NCI-H1694 (cell line): ENCODE results near the gene QRFPR.
"Not testable (repeated sequence)": the region's sequence is repeated elsewhere in the genome, so short reads cannot be mapped to it uniquely, and the experiment has no call there.

ENCODE experiments used
- DNase-seq: peaks from one replicate; lab custom pipeline; 2025; lab: John Stamatoyannopoulos, UW

Gene QRFPR

GRCh38 chr4:121339307-121339706, 41.5 kb downstream of the QRFPR start:
- DNase-seq, result no peak

GRCh38 chr4:121338518-121338917, 42.3 kb downstream of the QRFPR start:
- DNase-seq, result no peak

DNA sequence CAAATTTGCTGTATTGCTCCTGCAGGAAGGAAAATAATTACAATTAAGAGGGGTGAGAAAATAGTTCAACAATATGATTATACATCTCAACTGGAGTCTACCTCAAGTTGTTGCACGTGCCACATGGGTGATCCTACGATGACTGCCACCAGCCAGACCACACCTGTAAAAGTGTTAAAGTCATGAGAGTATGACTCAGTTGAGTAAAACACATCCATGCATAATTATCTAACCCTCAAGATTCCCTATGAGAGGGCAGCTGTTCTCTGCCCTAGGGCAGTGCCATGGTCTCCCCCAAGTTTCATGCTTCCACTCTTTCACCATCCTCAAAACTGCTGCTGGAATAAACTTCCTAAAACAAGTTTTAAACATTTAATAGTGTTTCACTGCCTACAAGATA, 44.1 kb downstream of the QRFPR start:
- no peak for DNase-seq

DNA sequence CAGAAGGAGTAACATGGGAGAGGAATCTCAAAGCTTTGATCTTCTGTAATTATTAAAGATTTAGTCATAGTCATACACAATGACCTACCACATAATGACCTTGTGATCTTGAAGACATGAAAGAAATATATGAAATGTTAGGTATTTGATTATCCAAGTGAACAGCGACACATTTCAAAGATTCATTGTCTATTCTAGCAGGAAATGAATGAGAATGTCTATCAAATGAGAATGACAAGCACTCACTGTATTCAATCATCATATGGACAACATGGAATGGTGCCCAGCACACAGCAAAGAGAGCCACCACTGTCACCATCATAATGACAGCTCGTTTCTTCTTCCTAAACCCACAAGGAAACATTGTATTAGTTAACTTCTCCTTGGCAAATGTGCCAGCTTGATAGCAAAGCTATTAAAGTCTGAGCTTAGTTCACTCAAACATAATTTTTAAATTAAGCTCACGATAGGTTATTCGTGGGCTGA, 50.6 kb downstream of the QRFPR start:
- no peak for DNase-seq

DNA sequence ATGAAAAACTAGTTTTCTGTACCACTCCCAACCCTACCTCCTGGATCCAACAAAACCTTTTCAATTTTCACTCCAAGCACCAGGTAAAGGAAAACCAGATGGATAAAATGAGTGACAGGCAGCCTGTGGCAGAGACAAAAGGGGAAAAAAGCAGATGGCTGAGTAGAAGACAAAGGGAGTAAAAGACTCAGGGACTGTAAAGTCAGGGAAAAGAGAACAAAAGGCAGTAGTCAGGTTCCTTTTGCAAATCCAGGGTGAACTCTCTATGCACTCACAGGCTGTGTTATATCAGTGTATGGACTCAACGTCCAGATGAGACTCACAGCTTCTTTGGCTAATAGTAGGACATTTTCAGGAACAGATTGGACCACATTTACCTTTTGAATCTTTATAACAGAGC, 54.2 kb downstream of the QRFPR start:
- DNase-seq, result no peak

- DNase-seq, result no peak
Measured at GRCh38 chr4:121324331-121324730, 56.5 kb downstream of the QRFPR start.

- no peak for DNase-seq
Measured at GRCh38 chr4:121321466-121321865, 59.4 kb downstream of the QRFPR start.

GRCh38 chr4:121316091-121316490, 64.7 kb downstream of the QRFPR start:
- DNase-seq, result no peak

GRCh38 chr4:121313430-121313829, 67.4 kb downstream of the QRFPR start:
- DNase-seq, result not testable (repeated sequence)

- DNase-seq, result no peak
Measured at GRCh38 chr4:121308828-121309227, 72.0 kb downstream of the QRFPR start.

- no peak for DNase-seq
Measured at GRCh38 chr4:121308328-121308663, 72.5 kb downstream of the QRFPR start.

GRCh38 chr4:121307445-121308327, 73.1 kb downstream of the QRFPR start:
- no peak for DNase-seq

DNA sequence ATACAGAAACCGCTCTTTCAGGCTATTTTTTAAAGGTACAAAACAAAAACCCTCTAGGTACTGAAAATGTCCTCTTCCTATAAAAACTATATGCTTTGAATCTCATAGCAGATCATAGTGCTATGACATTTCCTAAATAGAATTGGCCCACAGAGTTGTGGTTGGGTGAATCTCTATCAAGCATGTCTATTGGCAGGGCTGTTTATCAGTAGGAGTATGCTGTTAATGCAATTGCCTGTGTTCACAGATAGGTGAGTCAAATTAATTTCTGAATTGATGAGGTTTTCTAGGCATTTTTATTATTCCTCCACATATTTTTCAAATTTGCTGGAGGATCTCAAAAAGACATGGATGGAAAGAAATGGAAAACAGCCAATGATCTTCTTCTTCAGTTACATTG, 73.9 kb downstream of the QRFPR start:
- no peak for DNase-seq

DNA sequence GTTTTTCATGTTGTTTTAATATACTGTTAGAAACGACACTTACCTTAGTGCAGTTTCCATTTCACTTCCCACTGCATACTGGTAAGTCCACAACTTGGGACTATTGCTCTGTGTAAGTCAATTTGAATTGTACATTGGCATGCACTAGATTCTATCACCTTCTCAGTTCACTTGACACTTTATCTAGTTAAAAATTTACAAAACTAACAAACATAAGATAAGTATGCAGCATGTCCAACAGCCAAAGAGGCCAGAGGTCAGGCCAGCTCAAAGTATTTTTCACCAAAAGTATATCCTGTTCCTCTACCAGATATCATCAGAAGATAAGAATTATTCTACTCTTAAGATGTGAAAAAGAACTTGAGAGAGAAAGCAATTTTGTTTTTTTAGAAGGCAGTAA, 75.9 kb downstream of the QRFPR start:
- no peak for DNase-seq

GRCh38 chr4:121299367-121299766, 81.5 kb downstream of the QRFPR start:
- no peak for DNase-seq

GRCh38 chr4:121283319-121283718, 97.5 kb downstream of the QRFPR start:
- no peak for DNase-seq

DNA sequence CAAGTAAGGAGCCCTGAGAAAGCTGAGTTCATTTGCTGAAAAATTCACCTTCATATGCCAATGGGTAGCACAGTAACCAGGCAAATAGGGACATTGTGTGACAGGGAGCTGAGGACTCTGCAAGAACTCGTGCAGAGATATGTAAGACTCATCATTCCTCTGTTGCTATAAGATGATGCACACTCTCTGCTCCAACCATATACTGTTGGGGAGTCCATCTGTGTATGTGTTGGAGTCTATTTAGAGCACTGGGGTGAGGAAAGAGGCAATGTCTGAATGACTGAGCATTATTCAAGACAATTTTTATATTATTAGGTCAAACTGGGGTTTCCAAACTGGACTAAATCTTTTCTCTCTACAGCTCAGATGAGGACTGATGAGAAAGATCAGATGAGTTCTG, 100.4 kb downstream of the QRFPR start:
- DNase-seq, result no peak

GRCh38 chr4:121278811-121279368, 101.9 kb downstream of the QRFPR start:
- no peak for DNase-seq
